CD4-positive, alpha-beta T cell (primary cell): ENCODE data around the gene RALGAPA1. TPM values are rescaled to one million over a fixed set of nuclear protein-coding genes. Genes with fewer than 3 reads are reported as not detected.

ENCODE experiments used
- ATAC-seq: fragments of 200-7000 bp; cut with Tn5 transposase; one replicate; pipeline ENCODE4 v1.10.0; 2022; ENCODE audit warnings: mild to moderate bottlenecking; ENCODE audit not compliant: poor library complexity
- CTCF ChIA-PET: fragments of 350-600 bp; sonication (Branson Sonifier 250); formaldehyde crosslinking; loops from one replicate; lab custom pipeline; 2021; ENCODE audit warnings: antibody characterized with exemption, inconsistent platforms; lab: Charles Lee
- POLR2A ChIA-PET: fragments of 350-600 bp; sonication (Branson Sonifier 250); formaldehyde crosslinking; loops from one replicate; lab custom pipeline; 2021; ENCODE audit warnings: antibody characterized with exemption, inconsistent platforms; lab: Charles Lee
- DNase-seq, 14 experiments: peaks; one replicate each; pipeline ENCODE4 v3.0.0-alpha.2; 2013 to 2020; ENCODE audit warnings: mixed read lengths in 2 of 14
- H3K27ac ChIP-seq, 2 donors: one replicate each; pipeline versions ENCODE4 v1.5.1 to v1.7.0; 2013; ENCODE audit warnings: low read length in 2 of 2, low read depth in 1 of 2, mild to moderate bottlenecking in 1 of 2
- H3K27me3 ChIP-seq, 2 experiments: 1 replicate in 1 of 2; 2 replicates in 1 of 2; pipeline versions ENCODE4 v1.6.1 to v1.7.0; 2013; ENCODE audit warnings: low read length in 2 of 2, control low read depth in 1 of 2, mild to moderate bottlenecking in 1 of 2, moderate library complexity in 1 of 2; ENCODE audit not compliant: insufficient read depth in 2 of 2, control insufficient read depth in 1 of 2
- H3K36me3 ChIP-seq: one replicate; pipeline ENCODE4 v1.6.1; 2013; ENCODE audit warnings: low read length, control low read depth; ENCODE audit not compliant: insufficient read depth
- H3K4me1 ChIP-seq: one replicate; pipeline ENCODE4 v1.6.1; 2013; ENCODE audit warnings: low read length, control low read depth; ENCODE audit not compliant: insufficient read depth
- H3K4me3 ChIP-seq: one replicate; pipeline ENCODE4 v1.5.1; 2013; ENCODE audit warnings: mild to moderate bottlenecking, low read length, moderate library complexity
- H3K9me3 ChIP-seq, 2 experiments: 1 replicate in 1 of 2; 2 replicates in 1 of 2; pipeline versions ENCODE4 v1.6.1 to v1.7.0; 2013; ENCODE audit warnings: low read length in 2 of 2, mild to moderate bottlenecking in 2 of 2, control low read depth in 1 of 2, moderate library complexity in 1 of 2; ENCODE audit not compliant: control insufficient read depth in 1 of 2, insufficient read depth in 1 of 2
- H3K27ac Mint-ChIP-seq: one replicate; pipeline ENCODE4 v1.8.0; 2020; ENCODE audit warnings: mixed read lengths
- H3K27me3 Mint-ChIP-seq: one replicate; pipeline ENCODE4 v1.8.0; 2021; ENCODE audit warnings: mixed read lengths
- H3K36me3 Mint-ChIP-seq: one replicate; pipeline ENCODE4 v1.8.0; 2021; ENCODE audit warnings: low read depth, mixed read lengths
- H3K4me1 Mint-ChIP-seq: one replicate; pipeline ENCODE4 v1.8.0; 2021; ENCODE audit warnings: low read depth, mixed read lengths
- H3K4me3 Mint-ChIP-seq: one replicate; pipeline ENCODE4 v1.8.0; 2020; ENCODE audit warnings: mild to moderate bottlenecking, mixed read lengths
- H3K9me3 Mint-ChIP-seq: one replicate; pipeline ENCODE4 v1.8.0; 2020; ENCODE audit warnings: mixed read lengths
- CTCF ChIP-seq: fragments of 200-600 bp; IDR thresholded peaks from one replicate; pipeline ENCODE4 v1.8.0; 2022; ENCODE audit warnings: antibody characterized with exemption, mild to moderate bottlenecking
- intact Hi-C, 2 experiments: fragments of 100-400 bp; cut with DNase I in 1 of 2; cut with micrococcal nuclease in 1 of 2; formaldehyde crosslinking; loops; one replicate each; pipeline versions ENCODE4 v1.15.1 to v1.9.0; 2023 to 2025; cut with DNase I, micrococcal nuclease
- total RNA-seq, 174 experiments: library from RNA in 2 of 174; stranded (reverse) in 2 of 174; gene quantifications; one replicate each; pipeline ENCODE4 v1.2.3 and lab custom pipeline; 2021 to 2026

RALGAPA1 gene
- total RNA-seq, 2 experiments from 2014 or later: 72.0 to 75.5 TPM

- Mint-ChIP-seq H3K27ac (no peak overlapping the region), H3K4me1 (no peaks in the 10 kb centered on the region), H3K4me3 (no peak overlapping the region), H3K36me3 (peaks cover 67% of the 10 kb centered on the region), H3K9me3 (no peaks in the 10 kb centered on the region), H3K27me3 (no peaks in the 10 kb centered on the region)
- no peak for ATAC-seq
- Histone ChIP-seq H3K27me3 (no peaks in the 10 kb centered on the region), H3K36me3 (peaks cover 15% of the 10 kb centered on the region), H3K4me1 (no peaks in the 10 kb centered on the region), H3K4me3 (no peak overlapping the region), H3K9me3 (no peaks in the 10 kb centered on the region), H3K27ac (no peak overlapping the region)
- DNase-seq: no peak
- ChIA-PET CTCF (no interaction called here), POLR2A (no interaction called here)
- TF ChIP-seq CTCF: no peak
- intact Hi-C loops: no loop called here
These were observed 103.5 kb downstream of the RALGAPA1 start for GRCh38 chr14:35705636-35706035.

- TF ChIP-seq CTCF: no peak
- no peak overlapping the region for H3K4me3 Mint-ChIP-seq
- no peaks in the 10 kb centered on the region for H3K4me1 Mint-ChIP-seq
- Histone ChIP-seq H3K27ac (no peak overlapping the region), H3K9me3 (no peaks in the 10 kb centered on the region), H3K4me1 (no peaks in the 10 kb centered on the region), H3K4me3 (no peak overlapping the region), H3K27me3 (no peaks in the 10 kb centered on the region), H3K36me3 (peaks cover 14% of the 10 kb centered on the region)
- H3K9me3 Mint-ChIP-seq: no peaks in the 10 kb centered on the region
- intact Hi-C loops: no loop called here
- no peaks in the 10 kb centered on the region for H3K27me3 Mint-ChIP-seq
- CTCF ChIA-PET: no interaction called here
- DNase-seq (no peak), ATAC-seq (no peak)
- H3K27ac Mint-ChIP-seq: no peak overlapping the region
- POLR2A ChIA-PET: no interaction called here
- peaks cover 60% of the 10 kb centered on the region for H3K36me3 Mint-ChIP-seq
These were observed 104.2 kb downstream of the RALGAPA1 start for GRCh38 chr14:35704793-35705493.

GRCh38 chr14:35701531-35701930 lies 107.6 kb downstream of the RALGAPA1 start:
- Mint-ChIP-seq H3K4me1 (peaks cover 6% of the 10 kb centered on the region), H3K4me3 (no peak overlapping the region), H3K27ac (no peak overlapping the region), H3K27me3 (no peaks in the 10 kb centered on the region), H3K9me3 (no peaks in the 10 kb centered on the region), H3K36me3 (peaks cover 28% of the 10 kb centered on the region)
- H3K36me3 ChIP-seq: peaks cover 10% of the 10 kb centered on the region
- no peak for TF ChIP-seq CTCF
- POLR2A ChIA-PET: no interaction called here
- H3K9me3 ChIP-seq: no peaks in the 10 kb centered on the region
- no peak overlapping the region for H3K4me3 ChIP-seq
- no peaks in the 10 kb centered on the region for H3K27me3 ChIP-seq
- no peak overlapping the region for H3K27ac ChIP-seq
- H3K4me1 ChIP-seq: no peaks in the 10 kb centered on the region
- no peak for ATAC-seq
- DNase-seq: no peak
- intact Hi-C loops: no loop called here
- CTCF ChIA-PET: no interaction called here
